Activated B cell treated with CpG ODN at 0.5 μM for 24 hours (primary cell): Measurements from ENCODE around the gene WDTC1. TPM values are rescaled to one million over a fixed set of nuclear protein-coding genes. Genes with fewer than 3 reads are reported as not detected.

ENCODE experiments used
- ATAC-seq: fragments of 200-7000 bp; cut with Tn5 transposase; one replicate; pipeline ENCODE4 v1.10.0; 2021; ENCODE audit warnings: low read depth, mild to moderate bottlenecking, moderate library complexity
- CTCF ChIA-PET: fragments of 350-600 bp; sonication (Branson Sonifier 250); formaldehyde crosslinking; loops from one replicate; lab custom pipeline; 2021; ENCODE audit warnings: antibody characterized with exemption; lab: Charles Lee
- POLR2A ChIA-PET: fragments of 350-600 bp; sonication (Branson Sonifier 250); formaldehyde crosslinking; loops from one replicate; lab custom pipeline; 2021; ENCODE audit warnings: antibody characterized with exemption; lab: Charles Lee
- DNase-seq: peaks from one replicate; pipeline ENCODE4 v3.0.0; 2022
- H3K27ac Mint-ChIP-seq: one replicate; pipeline ENCODE4 v1.8.0; 2020; ENCODE audit warnings: mixed read lengths
- H3K27me3 Mint-ChIP-seq: one replicate; pipeline ENCODE4 v1.8.0; 2021; ENCODE audit warnings: mixed read lengths
- H3K36me3 Mint-ChIP-seq: one replicate; pipeline ENCODE4 v1.8.0; 2021; ENCODE audit warnings: low read depth, mixed read lengths
- H3K4me1 Mint-ChIP-seq: one replicate; pipeline ENCODE4 v1.8.0; 2021; ENCODE audit warnings: mixed read lengths
- H3K4me3 Mint-ChIP-seq: one replicate; pipeline ENCODE4 v1.8.0; 2020; ENCODE audit warnings: mild to moderate bottlenecking, mixed read lengths
- H3K9me3 Mint-ChIP-seq: one replicate; pipeline ENCODE4 v1.8.0; 2020; ENCODE audit warnings: mixed read lengths
- intact Hi-C: fragments of 100-400 bp; cut with micrococcal nuclease; formaldehyde crosslinking; loops from one replicate; pipeline ENCODE4 v1.15.1; 2024
- total RNA-seq: library from RNA; stranded (reverse); gene quantifications from 2 replicates; pipeline ENCODE4 v1.2.3, GENCODE V29; 2022
- TF ChIP-seq, protein P1 (sequence below): fragments of 200-600 bp; IDR thresholded peaks from one replicate; pipeline ENCODE4 v1.8.0; 2022; ENCODE audit warnings: antibody characterized with exemption, mild to moderate bottlenecking

WDTC1 gene
- total RNA-seq, 1 donor from 2014 or later: 65.1 TPM

DNA sequence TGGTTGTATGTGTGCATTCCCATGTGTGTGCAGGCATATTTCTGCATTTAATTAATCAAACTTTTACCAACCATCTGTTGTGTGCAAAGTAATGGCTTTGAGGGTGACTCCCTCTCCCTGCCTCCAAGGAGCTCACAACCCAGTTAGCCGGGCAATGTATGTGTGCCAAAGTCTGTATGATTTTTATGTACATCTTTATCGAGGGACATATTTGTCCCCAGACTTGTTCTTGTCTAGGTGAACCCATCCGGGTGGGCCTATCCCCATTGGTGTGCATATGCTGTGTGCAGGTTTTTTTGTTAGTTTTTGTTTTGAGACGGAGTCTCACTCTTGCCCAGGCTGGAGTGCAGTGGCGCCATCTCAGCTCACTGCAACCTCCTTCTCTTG is 109.2 kb downstream of the WDTC1 start:
- TF ChIP-seq, protein P1, sequence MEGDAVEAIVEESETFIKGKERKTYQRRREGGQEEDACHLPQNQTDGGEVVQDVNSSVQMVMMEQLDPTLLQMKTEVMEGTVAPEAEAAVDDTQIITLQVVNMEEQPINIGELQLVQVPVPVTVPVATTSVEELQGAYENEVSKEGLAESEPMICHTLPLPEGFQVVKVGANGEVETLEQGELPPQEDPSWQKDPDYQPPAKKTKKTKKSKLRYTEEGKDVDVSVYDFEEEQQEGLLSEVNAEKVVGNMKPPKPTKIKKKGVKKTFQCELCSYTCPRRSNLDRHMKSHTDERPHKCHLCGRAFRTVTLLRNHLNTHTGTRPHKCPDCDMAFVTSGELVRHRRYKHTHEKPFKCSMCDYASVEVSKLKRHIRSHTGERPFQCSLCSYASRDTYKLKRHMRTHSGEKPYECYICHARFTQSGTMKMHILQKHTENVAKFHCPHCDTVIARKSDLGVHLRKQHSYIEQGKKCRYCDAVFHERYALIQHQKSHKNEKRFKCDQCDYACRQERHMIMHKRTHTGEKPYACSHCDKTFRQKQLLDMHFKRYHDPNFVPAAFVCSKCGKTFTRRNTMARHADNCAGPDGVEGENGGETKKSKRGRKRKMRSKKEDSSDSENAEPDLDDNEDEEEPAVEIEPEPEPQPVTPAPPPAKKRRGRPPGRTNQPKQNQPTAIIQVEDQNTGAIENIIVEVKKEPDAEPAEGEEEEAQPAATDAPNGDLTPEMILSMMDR: no peak
- ChIA-PET POLR2A (interaction anchor here (0.6 to 4.7 kb wide), 5 partner anchors 11 to 44 kb away, joined by 3 to 75 read pairs (median 15); partner anchors contain the start of gene MAP3K6), CTCF (interaction anchor here (3.7 kb wide), 1 partner anchor 10 kb away, joined by 23 read pairs; no protein-coding TSS in a partner anchor)
- peak overlapping the region; percentile 87 for H3K27ac Mint-ChIP-seq
- intact Hi-C loops: loop anchor here (5.0 to 10.0 kb wide), 2 partner anchors 384 to 649 kb away; partner anchors contain the start of genes ARID1A and FAM76A
- DNase-seq: no peak
- ATAC-seq: no peak
- peaks cover 27% of the 10 kb centered on the region for H3K36me3 Mint-ChIP-seq
- peaks cover 68% of the 10 kb centered on the region for H3K4me1 Mint-ChIP-seq
- H3K9me3 Mint-ChIP-seq: no peaks in the 10 kb centered on the region
- no peaks in the 10 kb centered on the region for H3K27me3 Mint-ChIP-seq
- peak overlapping the region; percentile 80 for H3K4me3 Mint-ChIP-seq

DNA sequence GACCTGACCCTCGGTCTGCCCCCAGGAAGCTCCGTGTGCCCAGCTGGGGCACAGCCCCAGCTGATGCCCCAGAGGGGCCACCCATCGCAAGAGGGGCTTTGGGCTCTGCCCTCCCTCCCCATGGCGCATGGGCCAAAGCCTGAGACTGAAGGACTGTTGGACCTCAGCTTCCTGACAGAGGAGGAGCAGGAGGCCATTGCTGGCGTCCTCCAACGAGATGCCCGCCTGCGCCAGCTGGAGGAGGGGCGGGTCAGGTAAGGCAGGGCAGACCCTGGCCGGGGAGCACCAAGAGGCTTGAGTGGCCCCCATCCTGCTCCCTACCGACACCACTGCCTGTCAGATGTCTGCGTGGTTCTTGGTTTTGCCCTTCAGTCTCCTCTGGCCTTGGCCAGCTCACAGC is 110.8 kb downstream of the WDTC1 start:
- ATAC-seq (no peak), DNase-seq (no peak)
- Mint-ChIP-seq H3K27ac (peak overlapping the region; percentile 46), H3K4me1 (peaks cover 56% of the 10 kb centered on the region), H3K4me3 (no peak overlapping the region), H3K27me3 (no peaks in the 10 kb centered on the region), H3K9me3 (no peaks in the 10 kb centered on the region), H3K36me3 (peaks cover 26% of the 10 kb centered on the region)
- ChIA-PET POLR2A (interaction anchor here (0.6 to 4.7 kb wide), 9 partner anchors 10 to 485 kb away, joined by 3 to 75 read pairs (median 4); partner anchors contain the start of genes PPP1R8 and WDTC1), CTCF (interaction anchor here (1.0 to 1.6 kb wide), 5 partner anchors 12 to 50 kb away, joined by 3 to 6 read pairs (median 4); partner anchors contain the start of gene MAP3K6)
- intact Hi-C loops: loop anchor here (10.0 kb wide), 1 partner anchor 650 kb away; the partner anchor contains the start of gene ARID1A
- TF ChIP-seq, protein P1: no peak

DNA sequence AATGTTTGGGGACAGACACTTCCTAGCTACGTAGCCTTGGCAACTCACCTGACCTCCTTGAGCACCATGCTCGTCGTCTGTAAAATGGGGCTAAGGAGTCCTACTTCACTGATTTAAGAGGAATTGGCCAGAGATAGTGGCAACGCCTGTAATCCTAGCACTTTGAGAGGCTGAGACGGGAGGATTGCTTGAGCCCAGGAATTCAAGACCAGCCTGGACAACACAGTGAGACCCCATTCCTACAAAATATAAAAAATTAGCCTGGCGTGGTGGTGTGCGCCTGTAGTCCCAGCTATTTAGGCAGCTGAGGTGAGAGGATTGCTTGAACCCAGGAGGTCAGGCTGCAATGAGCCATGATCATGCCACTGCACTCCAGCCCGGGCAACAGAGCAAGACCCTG is 111.9 kb downstream of the WDTC1 start:
- H3K36me3 Mint-ChIP-seq: peaks cover 30% of the 10 kb centered on the region
- ATAC-seq (no peak), DNase-seq (no peak)
- H3K27ac Mint-ChIP-seq: no peak overlapping the region
- H3K9me3 Mint-ChIP-seq: no peaks in the 10 kb centered on the region
- ChIA-PET CTCF (interaction anchor here (1.5 to 2.1 kb wide), 2 partner anchors 20 to 50 kb away, joined by 3 to 6 read pairs; partner anchors contain the start of gene MAP3K6), POLR2A (no interaction called here)
- intact Hi-C loops: loop anchor here (10.0 kb wide), 1 partner anchor 652 kb away; the partner anchor contains the start of gene ARID1A
- H3K27me3 Mint-ChIP-seq: no peaks in the 10 kb centered on the region
- TF ChIP-seq, protein P1: no peak
- H3K4me1 Mint-ChIP-seq: peaks cover 45% of the 10 kb centered on the region
- no peak overlapping the region for H3K4me3 Mint-ChIP-seq

DNA sequence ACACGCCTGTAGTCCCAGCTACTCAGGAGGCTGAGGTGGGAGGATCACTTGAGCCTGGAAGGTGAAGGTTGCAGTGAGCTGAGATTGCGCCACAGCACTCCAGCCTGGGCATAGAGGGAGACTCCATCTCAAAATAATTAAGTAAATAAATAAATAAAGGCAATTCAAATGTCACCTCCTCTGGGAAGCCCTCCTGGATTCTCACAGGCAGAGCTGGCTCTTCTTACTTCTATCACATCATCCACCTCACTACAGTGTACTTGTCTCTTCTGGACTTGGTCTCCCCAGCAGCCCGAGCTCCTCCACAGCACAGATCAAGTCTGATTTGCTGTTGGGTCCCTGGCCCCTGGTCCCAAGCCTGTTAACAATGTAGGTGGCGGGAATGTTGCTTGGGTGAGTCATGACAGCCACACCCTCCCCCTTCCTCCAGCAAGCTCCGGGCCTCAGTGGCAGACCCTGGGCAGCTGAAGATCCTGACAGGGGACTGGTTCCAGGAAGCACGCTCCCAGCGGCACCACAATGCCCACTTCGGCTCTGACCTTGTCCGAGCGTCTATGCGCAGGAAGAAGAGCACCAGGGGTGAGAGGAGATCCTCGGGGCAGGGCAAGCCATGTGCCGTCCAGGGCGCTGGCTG is 112.7 kb downstream of the WDTC1 start:
- Mint-ChIP-seq H3K4me3 (no peak overlapping the region), H3K9me3 (no peaks in the 10 kb centered on the region), H3K27ac (no peak overlapping the region), H3K36me3 (peaks cover 33% of the 10 kb centered on the region), H3K27me3 (no peaks in the 10 kb centered on the region), H3K4me1 (peaks cover 40% of the 10 kb centered on the region)
- TF ChIP-seq, protein P1: no peak
- DNase-seq: no peak
- CTCF ChIA-PET: interaction anchor here (1.5 to 2.1 kb wide), 2 partner anchors 19 to 51 kb away, joined by 3 to 6 read pairs; partner anchors contain the start of gene MAP3K6
- intact Hi-C loops: loop anchor here (10.0 kb wide), 1 partner anchor 652 kb away; the partner anchor contains the start of gene ARID1A
- ATAC-seq: no peak
- POLR2A ChIA-PET: interaction anchor here (0.6 kb wide), 1 partner anchor 35 kb away, joined by 5 read pairs; no protein-coding TSS in a partner anchor
